22Rv1 (cell line): ENCODE data around the gene SLC46A3.

Source experiments
- CTCF ChIP-seq: fragments of 450-650 bp; IDR thresholded peaks from 2 replicates; pipeline ENCODE4 v1.5.1; 2017; ENCODE audit warnings: mild to moderate bottlenecking
- ZFX ChIP-seq: fragments of 450-650 bp; IDR thresholded peaks from 2 replicates; pipeline ENCODE4 v1.6.1; 2017; ENCODE audit warnings: antibody characterized with exemption, borderline replicate concordance

- no peak for TF ChIP-seq CTCF
- no peak for TF ChIP-seq ZFX
Observed at GRCh38 chr13:28654276-28654675, 64.5 kb downstream of the SLC46A3 start.
